ENCODE results near the gene APOB. TPM values are rescaled to one million over a fixed set of nuclear protein-coding genes. Genes with fewer than 3 reads are reported as not detected.

The APOB gene
- total RNA-seq, 1 experiment from 2014 or later = 1.5 TPM

- no peaks in the 10 kb centered on the region; the same call in 1 of the 2 replicates for H3K27me3 Mint-ChIP-seq (ENCODE audit: low read depth)
- DNase-seq (ENCODE audit: low spot score) (no peak), ATAC-seq (no peak)
- H3K27ac Mint-ChIP-seq = no peak overlapping the region
- H3K4me1 Mint-ChIP-seq = no peaks in the 10 kb centered on the region
- H3K9me3 Mint-ChIP-seq = no peaks in the 10 kb centered on the region
- ChIA-PET POLR2A (no interaction called here), CTCF (interaction anchor here (1.8 to 2.4 kb wide), 2 partner anchors 284 to 298 kb away, joined by 4 to 8 read pairs; no protein-coding TSS in a partner anchor)
- H3K36me3 Mint-ChIP-seq = no peaks in the 10 kb centered on the region
- TF ChIP-seq ZNF281 (CRISPR knock-in tag; IDR thresholded peaks at IDR 0.05) (no peak), GTF2I (CRISPR knock-in tag; conservative IDR thresholded peaks at IDR 0.05) (no peak), NR3C1 (CRISPR knock-in tag; conservative IDR thresholded peaks at IDR 0.05; ENCODE audit: low read depth) (no peak), E2F1 (CRISPR knock-in tag; IDR thresholded peaks at IDR 0.05) (no peak), TEAD1 (CRISPR knock-in tag; IDR thresholded peaks at IDR 0.05) (no peak), HMGA2 (CRISPR knock-in tag; IDR thresholded peaks at IDR 0.05) (no peak), KAT7 (CRISPR knock-in tag; IDR thresholded peaks at IDR 0.05; ENCODE audit: borderline replicate concordance) (no peak), SP1 (CRISPR knock-in tag; conservative IDR thresholded peaks at IDR 0.05) (no peak), IRF2 (CRISPR knock-in tag; IDR thresholded peaks at IDR 0.05; ENCODE audit: borderline replicate concordance, low read depth) (no peak), RELA (CRISPR knock-in tag; IDR thresholded peaks at IDR 0.05; ENCODE audit: borderline replicate concordance) (no peak), RORB (CRISPR knock-in tag; IDR thresholded peaks at IDR 0.05) (no peak), ZNF121 (CRISPR knock-in tag; IDR thresholded peaks at IDR 0.05) (no peak), FOXP4 (CRISPR knock-in tag; IDR thresholded peaks at IDR 0.05) (no peak), ATF2 (CRISPR knock-in tag; IDR thresholded peaks at IDR 0.05; ENCODE audit: borderline replicate concordance, low read depth) (no peak), ZNF512 (CRISPR knock-in tag; IDR thresholded peaks at IDR 0.05; ENCODE audit: borderline replicate concordance) (no peak), STAT6 (CRISPR knock-in tag; conservative IDR thresholded peaks at IDR 0.05; ENCODE audit: low read depth) (no peak), CREM (CRISPR knock-in tag; IDR thresholded peaks at IDR 0.05) (no peak)
- H3K4me3 Mint-ChIP-seq = no peak overlapping the region
Measured at GRCh38 chr2:20960003-20960402, 83.9 kb downstream of the APOB start.
